Measurements from ENCODE around the gene COL7A1. TPM values are rescaled to one million over a fixed set of nuclear protein-coding genes. Genes with fewer than 3 reads are reported as not detected.

COL7A1 gene
- total RNA-seq, 1 donor from 2014 or later, result 65.0 TPM

DNA sequence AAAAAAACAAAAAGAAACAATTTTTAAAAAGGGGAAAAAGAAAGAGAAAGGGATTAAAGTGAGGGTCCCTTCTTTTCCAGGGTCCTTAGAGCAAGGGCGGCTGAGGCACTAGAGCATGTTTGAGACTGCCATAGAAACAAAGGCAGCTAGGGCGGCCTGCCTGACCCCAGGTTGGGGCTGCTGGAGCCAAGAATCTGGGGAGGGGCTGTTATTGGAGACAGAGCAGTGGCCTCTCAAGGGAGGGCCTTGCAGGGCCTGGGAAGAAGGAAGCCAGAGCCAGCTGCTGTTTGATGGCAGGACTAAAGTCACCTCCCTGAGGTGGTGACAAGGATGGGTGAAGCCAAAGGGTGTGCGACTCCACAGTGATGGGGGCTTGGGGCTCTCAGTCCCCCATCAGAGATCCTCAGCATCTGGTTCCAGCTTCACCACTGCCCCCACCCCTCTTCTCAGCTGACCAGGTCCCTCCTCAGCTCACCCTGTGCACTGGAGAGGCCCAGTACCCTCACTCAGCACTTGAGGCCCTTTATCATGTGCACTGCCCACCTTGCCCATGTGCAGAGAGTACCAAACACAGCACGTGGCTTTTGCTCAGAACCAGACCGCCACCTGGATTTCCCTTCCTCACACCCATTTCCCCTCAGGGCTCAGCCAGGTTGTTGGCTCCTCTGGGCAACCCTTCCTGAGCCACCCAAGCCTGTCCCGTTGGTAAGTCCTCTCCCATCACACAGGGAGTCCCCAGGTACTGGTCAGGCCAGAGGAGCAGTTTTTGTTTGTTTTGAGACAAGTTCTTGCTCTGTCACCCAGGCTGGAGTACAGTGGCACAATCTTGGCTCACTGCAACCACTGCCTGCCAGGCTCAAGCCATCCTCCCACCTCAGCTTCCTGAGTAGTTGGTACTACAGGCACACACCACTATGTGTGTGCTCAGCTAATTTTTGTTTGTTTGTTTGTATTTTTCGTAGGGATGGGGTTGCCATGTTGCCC is 24.7 kb upstream of the COL7A1 start:
- DNase-seq (ENCODE audit: low spot score), result no peak

DNA sequence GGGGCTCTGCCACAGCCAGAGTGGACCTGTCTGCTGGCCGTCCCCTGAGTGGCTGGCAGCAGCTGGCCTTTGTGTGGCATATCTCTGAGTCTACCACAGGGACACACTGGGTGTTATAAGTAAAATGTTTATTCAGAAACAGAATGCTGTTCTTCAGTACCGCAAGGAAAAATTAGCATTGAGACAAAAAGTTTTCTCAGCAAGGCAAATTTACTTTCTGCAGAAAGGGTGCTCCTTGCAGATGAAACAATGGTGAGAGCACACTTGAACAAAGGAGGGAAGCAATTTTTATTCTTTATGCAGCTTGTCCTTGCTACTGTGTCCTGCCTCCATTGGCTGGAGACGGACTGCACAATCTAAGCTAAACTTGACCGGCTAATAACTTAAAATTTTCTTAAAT is 22.4 kb upstream of the COL7A1 start:
- DNase-seq (ENCODE audit: low spot score), result no peak

DNA sequence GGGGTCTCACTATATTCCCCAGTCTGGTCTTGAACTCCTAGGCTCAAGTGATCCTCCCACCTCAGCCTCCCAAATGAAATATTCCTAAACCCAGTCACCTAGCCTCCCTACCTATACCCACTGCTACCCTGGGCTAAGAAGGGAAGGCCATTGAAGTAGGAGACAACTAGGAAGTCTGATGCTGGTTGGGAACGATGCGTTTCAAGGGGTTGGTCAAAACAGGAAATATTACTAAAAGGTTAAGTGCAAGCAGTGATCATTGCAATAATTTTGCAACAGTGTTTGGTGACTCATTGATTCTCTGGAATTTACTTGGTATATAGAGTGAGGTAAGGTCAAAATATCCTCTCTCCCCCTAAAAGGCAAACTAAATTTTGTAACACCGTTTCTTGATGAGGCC is 18.9 kb upstream of the COL7A1 start:
- no peak for DNase-seq (ENCODE audit: low spot score)

DNA sequence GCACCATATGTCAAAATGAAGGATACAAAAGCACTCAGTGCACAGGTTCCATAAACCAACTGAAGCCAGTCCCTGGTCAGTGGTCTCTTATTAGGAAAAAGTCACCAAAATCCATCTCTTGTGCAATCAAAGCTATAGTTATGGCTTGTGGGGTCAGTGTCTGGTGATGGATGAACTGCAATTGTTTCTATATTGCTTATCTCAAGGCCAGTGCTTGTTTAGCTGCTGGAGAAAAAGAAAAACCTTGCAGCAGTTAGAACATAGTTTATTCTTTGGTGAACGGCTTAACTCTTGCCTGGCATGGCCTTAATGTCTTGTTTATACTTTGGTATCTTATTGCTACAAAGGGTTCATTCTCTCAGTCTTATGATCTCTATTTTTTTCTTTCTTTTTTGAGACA is 17.2 kb upstream of the COL7A1 start:
- DNase-seq (ENCODE audit: low spot score), result no peak

DNA sequence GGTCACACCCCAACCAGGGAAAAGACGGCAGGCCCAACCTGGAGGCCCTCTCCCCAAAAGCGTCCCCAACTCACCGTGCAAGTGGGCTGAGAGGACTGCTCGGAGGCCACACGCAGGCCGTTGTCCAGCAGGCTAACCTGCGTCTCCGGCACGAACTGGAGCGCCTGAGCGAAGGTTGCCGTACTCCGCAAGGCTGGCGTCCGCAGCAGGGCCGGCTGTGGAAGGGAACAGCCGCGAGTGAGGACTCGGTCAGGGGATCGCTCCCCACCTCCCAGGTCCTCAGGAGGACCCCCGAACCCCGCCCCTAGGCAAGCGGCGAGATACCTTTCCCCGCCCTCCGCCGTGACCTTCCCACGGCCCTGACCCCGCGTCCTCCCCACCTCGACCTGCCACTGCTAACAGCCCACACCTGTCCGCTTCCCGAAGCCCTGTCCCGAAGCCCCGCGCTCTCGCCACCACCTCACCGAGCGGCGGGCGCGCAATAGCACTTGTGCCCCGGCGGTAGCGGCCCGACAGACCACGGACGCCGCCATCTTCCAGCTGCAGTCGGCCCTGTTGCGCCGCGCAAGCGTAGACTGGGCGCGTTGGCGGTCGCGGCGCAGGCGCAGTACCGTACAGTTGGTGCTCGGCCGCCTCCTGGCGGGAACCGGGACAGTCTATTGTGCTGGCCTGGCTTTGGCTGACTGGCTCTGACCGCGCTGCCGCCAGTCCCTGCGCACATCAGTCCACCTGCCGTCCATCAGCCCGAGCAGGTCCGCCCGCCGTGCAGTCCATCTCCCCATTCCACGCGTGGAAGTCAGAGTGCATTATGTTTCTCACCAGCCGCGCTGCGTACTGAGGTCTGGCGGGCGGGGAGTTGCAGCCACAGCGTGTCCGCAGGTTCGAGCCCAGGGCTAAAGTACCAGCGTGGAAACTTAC is 14.2 kb upstream of the COL7A1 start, which contains the start of gene UQCRC1:
Gene UQCRC1 (minus strand): TSS at position 559 of the 918 bp plus-strand sequence. CDS start 26 bp downstream, at position 533.
- DNase-seq (ENCODE audit: low spot score), result peak; percentile 95

DNA sequence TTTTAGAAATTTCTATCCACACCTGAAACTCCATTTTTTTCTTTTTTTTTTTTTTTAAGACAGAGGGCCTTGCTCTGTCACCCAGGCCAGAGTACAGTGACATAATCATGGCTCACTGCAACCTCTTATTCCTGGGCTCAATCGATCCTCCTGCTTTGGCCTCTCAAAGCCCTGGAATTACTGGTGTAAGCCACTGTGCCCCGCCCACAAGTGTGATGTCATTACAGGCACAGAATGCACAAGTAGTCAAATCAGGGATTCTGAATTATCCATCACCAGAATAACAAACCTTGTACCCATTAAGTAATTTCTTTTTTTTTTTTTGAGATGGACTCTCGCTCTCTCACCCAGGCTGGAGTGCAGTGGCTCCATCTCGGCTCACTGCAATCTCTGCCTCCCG is 12.4 kb upstream of the COL7A1 start:
- no peak for DNase-seq (ENCODE audit: low spot score)

DNA sequence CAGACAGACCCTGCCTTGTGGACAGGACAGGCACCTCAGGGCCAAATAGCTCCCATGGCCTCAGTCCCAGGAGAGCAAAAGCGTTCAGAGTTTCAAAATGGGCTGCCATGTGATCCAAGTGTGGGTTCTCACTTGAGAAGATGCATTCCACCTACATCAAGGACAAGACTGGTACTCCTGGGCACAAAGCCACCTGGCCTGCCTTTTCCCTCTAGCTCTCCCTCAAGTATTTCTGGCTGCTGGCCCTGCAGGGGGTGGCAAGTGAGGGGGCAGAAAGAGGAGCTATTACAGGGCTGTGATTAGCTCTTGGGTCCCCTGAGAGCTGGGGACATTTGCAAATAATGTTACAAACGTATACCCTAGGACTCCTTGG is 6.5 kb upstream of the COL7A1 start:
- DNase-seq (ENCODE audit: low spot score), result no peak

DNA sequence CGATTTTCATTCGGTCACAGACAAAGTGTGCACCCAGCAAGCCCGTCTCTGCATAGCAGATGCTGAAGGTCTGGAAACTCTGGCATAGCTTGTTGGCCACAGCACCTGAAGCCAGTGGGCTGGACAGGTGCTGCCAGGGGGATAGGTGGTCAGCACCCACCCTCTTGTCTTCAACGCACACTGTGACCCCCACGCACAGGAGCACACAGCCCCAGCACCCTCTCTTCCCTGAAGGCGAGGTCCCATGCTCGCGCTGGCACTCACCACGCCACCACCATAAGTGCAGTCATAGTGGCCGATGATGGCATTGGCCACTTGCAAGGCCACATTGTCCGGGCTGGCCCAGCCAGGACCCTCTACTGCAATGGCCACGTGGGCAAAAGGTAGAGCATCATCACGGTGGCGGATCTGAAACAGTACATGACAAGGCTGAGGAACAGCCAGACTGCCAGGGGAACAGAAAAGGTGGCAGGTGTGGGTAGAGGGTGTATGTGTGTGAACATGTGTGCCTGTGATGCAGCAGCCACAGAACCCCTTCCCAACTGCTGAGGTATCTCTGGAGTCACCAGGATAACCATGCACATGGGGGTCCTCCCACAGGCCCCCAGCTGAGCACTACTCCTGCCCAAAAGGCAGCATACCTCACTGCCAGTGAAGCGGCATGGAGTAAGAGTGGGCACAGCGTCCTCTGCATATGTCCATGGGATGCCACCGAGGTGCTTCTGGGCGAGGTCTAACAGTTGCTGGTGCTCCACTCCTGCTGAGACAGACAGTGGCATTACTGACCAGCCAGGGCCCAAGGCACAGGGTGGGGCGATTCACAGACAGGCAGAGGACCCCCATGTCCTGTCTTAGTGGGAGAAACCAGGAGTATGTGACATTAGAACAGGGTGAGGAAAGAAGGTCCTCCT is 5.8 kb upstream of the COL7A1 start:
- no peak for DNase-seq (ENCODE audit: low spot score)

DNA sequence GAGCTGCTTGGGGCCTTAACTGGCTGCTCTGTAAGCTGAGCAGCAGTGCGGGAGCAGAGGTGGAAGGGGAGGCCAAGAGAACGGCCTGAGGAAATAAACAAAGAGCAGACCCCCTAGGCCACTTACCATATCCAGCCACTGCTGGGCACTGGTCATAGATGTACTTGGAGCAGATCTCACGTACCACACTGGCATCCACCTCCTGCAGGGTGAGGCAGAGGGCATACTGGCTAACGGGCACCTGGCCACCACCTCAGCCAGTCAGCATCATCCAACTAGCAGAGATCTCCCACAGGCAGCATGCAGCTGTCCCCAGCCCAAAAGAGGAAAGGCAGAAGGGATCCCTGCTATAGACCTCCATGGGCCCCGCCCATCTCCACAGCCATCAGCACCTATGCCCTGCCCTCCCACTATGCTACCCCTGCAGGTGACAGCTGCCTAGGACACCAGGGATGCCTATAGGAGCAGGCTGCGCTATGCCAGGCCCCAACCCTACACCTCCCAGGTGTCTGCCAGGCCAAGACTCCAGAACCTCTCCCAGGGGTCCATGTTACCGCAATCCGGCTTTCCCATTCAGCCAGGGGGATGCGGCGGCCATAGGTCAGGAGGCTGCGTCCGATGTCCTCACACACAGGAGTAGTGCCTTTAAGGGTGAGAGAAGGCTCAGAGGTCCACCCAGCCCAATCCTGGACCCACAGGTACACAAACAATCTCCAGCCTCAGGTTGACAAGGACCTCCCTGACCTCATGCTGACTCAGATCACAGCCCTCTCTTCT is 4.6 kb upstream of the COL7A1 start:
- no peak for DNase-seq (ENCODE audit: low spot score)

DNA sequence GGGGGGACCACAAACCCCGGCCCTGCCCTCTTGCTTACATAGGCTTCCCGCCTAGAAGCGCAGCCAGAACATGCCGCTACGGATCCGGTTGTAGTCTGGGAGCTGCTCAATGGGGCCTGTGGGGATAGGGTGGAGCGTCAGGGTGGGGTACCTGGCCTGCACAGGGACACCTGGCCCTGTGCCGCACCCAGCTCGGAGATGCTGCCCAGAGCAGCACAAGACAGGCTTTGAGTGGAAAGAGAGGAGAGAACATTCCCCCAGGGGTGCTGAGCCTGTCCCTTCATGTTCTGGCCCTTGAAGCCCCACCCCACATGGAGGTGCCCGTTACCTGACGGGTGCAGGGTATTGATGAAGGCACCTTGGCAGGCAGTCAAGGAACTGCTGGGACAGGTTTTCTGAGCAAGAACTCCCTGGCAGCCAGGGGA is 4.0 kb upstream of the COL7A1 start:
- peak; percentile 84 for DNase-seq (ENCODE audit: low spot score)

DNA sequence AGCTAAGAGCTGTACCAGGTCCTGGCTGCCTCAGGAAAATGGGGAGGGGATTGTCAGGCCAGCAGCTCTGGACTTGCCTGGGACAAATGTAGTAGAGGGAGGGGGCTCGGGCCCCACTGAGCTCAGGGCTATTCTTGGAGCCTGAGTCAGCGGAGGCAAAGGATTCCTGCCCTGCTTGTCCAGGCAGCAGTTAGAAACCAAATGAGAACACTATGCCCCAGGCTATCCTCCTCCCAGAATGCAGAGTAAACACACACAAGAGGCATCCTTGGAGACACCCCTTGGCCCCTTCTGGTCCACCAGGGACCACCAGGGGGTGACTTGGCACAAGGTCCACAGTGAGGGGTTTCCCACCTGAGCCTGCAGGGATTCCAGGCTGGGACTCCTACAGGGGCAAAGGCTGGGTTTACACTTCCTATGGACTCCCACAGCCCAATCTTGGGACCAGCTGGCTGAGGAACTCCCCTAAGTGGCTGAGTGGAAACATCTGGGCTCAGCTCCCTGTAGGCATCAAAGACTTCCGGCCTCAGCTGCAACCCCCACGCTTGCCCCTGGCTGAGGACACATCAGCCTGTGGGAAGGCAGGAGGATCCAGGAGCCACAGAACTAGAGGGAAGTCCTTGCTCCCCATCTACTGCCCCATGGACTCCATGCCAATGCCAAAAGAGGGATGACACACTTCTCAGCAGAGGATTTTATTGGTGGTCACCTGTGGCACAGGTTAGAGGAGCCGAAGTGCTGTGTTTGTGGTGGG is 3.4 kb upstream of the COL7A1 start:
- peak; percentile 92 for DNase-seq (ENCODE audit: low spot score)

DNA sequence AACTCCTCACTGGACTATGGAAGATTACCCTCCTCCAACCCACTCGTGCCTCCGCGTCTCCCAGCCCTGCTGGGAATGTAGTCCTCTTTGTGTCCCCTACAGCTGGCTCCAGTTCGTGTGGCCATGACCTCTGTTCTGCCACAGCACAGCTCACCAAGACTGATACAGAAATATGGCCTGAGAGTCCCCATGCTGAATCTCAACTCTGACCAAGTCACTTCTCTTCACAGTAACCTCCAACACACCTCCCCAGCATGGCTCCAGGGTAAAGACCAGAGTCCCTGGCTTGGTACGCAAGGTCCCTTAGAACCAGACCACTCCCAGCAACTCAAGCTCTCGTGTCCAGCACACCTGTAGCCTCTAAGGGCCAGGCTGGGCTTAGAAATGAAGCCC is 2.3 kb upstream of the COL7A1 start:
- DNase-seq (ENCODE audit: low spot score), result no peak

DNA sequence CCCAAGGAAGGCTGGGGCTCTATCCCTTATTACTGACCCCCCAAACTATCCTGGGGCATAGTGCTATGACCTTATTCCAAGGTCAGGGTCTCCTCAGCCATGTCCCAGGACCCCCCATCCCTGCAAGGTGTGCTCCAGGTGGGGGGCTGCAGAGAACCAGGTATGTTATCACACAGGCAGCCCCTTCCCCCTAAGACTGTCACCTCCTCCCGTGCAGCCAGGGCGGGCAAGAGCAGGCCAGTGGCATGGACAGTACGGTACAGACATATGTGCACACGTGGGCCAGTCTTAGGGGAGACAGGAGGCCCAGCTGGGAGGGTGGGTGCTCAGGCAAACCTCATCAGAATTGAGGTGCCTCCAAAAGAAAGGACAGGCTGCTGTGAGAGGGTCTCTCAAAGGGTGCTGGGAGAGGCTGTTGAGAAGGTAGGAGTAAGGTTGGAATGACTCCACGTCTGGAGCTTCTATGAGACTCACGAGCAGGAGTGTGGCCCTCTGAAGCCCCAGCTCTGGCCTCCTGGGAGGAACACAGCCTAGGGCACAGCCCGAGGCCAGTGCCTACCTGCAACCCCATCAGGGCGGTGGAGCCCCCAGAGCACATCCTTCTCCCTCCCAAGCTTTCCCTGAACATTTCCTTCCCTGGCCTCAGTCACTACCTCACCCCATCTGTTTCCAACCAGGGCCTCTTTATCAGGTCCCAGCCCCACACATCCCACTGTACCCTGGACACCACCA is 1.7 kb upstream of the COL7A1 start:
- no peak for DNase-seq (ENCODE audit: low spot score)

DNA sequence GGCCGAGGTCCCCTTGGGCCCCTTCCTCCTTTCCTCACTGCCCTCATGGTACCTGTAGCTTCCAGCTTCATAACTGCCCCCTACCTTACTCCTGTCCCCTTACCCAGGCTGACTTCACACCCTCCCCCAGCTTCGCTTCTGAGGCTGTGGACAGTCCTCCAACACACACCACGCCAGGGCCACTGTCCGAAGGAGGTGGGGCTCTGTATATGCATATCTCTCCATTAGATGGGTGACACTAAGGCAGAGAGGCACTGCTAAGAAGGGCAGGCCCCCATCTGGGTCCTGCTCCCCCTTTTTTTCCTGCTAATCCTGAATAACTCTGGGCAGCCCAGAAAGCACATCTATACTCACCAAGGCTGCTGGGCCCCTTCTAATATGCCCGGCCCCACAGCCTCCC is 1.0 kb upstream of the COL7A1 start:
- DNase-seq (ENCODE audit: low spot score), result no peak

DNA sequence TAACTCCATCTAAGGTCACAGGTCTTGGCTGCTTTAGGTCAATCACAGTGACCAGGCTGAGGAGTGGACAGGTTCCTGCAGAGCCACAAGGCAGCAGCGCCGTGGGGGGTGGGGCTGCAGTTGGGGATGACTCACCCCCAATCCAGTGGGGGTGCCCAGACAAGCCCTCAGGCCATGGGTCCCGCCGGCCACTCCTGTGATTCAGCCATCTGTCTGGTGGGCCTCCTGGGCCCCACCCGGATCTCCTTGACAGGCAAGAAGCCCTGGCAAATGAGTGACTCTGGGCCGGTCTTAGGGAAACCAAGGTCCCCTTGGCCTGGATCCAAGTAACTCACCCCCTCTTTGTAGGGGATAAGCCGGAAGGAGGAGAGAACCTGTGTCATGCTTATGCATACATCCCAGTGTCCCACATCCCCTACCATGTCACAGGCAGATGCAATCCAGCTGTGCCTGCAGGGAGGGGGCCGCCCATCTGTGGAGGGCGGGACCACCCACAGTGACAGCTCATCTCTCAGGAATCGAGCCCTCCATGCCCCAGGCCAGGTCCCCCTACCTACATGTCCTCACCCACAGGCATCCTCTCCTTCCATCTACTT is 495 bp upstream of the COL7A1 start:
- peak; percentile 74 for DNase-seq (ENCODE audit: low spot score)

DNA sequence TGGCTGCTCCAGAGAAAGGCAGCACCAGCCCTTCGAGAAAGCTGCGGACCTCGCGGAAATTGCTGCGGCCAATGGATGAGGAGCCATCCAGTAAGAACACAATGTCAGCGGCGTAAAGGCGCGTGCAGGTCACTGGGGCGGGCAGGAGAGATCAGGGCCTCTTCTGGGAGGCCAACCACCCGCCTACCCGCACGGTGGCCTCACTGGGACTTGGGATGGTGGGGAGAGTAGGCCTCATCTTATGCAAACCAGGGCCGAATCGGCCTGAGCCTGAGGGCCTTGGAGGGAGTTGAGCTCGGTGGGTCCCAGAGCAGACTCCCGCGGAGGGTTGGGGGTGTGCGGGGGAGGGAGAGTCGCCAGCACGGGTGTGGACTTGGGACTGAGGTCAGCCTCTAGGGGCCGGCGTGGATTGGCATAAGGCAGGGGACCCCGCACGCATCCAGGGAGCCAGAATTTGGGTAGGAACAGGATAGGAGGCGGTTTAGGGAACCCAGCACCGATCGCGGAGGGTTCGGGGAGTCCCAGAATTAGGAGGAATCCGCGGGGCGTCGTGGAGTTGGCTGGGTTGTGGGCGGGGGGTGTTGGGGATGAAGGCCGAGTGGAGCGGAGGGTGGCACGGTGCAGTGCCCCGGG is 596 bp downstream of the COL7A1 start:
- DNase-seq (ENCODE audit: low spot score), result peak; percentile 24

DNA sequence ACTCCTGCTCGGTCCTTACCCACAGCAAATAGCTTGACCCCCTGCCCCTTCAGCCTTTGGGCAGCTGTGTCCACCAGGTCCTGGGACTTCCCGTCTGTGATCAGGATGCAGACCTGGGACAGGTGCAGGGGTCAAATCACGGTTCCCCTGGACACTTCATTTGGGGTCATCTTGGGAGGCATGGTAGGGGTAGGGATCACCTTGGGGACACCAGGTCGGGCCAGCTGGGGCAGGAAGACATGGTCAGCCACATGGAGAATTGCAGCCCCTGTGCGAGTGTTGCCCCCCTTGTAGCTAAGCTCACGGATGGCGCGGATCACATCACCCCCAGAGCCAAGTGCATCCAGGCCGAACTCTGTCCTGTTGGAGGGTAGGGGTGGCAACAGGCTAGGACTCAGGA is 1.8 kb downstream of the COL7A1 start:
- DNase-seq (ENCODE audit: low spot score), result no peak

DNA sequence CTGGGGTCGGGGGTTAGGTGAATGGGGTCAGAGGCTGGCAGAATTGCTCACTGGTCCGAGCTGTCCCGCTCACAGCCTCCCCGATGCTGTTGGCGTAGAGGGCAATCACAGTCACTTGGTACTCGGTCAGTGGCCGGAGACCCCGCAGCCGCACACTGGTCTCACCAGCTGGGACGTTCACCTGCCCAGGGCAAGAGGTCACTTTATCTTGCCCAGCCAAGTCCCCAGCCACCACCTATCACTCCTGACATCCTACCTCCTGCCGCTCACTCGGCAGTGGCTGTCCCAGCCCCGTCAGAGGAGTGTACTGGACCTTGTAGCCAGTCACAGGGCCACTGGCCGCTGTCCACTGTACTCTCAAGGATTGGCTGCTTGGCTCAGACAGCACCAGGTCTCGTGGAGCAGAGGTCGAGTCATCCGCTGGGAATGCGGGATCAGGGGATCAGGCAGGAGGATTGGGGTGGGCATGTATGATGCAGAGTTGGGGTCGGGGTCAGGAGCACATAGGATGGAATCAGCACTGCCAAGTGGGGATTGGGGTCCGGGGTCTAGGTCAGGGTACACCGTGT is 2.5 kb downstream of the COL7A1 start:
- no peak for DNase-seq (ENCODE audit: low spot score)
